Measurements from ENCODE around the gene DAP. TPM values are rescaled to one million over a fixed set of nuclear protein-coding genes. Genes with fewer than 3 reads are reported as not detected.

DAP gene
- total and polyA plus RNA-seq, 2 experiments from 2014 or later, result 30.0 to 105 TPM

- no peak for TF ChIP-seq CTCF (IDR thresholded peaks at IDR 0.05; ENCODE audit: low read depth, low read length)
- Histone ChIP-seq H3K27ac (no peak overlapping the region), H3K36me3 (no peaks in the 10 kb centered on the region), H3K27me3 (no peaks in the 10 kb centered on the region), H3K4me1 (ENCODE audit: low read depth) (peaks cover 7% of the 10 kb centered on the region), H3K4me3 (no peak overlapping the region), H3K9me3 (ENCODE audit: low read depth) (no peaks in the 10 kb centered on the region)
- no peak for DNase-seq (ENCODE audit: low read depth in 1 of 2, low spot score in 1 of 2)
These were observed 85.8 kb downstream of the DAP start for GRCh38 chr5:10675177-10675700.

- H3K9me3 ChIP-seq (ENCODE audit: low read depth), result no peaks in the 10 kb centered on the region
- H3K4me1 ChIP-seq (ENCODE audit: low read depth), result peaks cover 7% of the 10 kb centered on the region
- H3K36me3 ChIP-seq, result no peaks in the 10 kb centered on the region
- H3K4me3 ChIP-seq, result no peak overlapping the region
- TF ChIP-seq CTCF (IDR thresholded peaks at IDR 0.05; ENCODE audit: low read depth, low read length), result no peak
- H3K27me3 ChIP-seq, result no peaks in the 10 kb centered on the region
- no peak overlapping the region for H3K27ac ChIP-seq
- DNase-seq (ENCODE audit: low read depth in 1 of 2, low spot score in 1 of 2), result no peak
These were observed 86.5 kb downstream of the DAP start for GRCh38 chr5:10674582-10674981.

- no peak for DNase-seq (ENCODE audit: low read depth in 1 of 2, low spot score in 1 of 2)
- no peak overlapping the region for H3K4me3 ChIP-seq
- no peak overlapping the region for H3K27ac ChIP-seq
These were observed 86.9 kb downstream of the DAP start for GRCh38 chr5:10674096-10674495.

GRCh38 chr5:10673407-10673806, 87.6 kb downstream of the DAP start:
- no peak overlapping the region for H3K27ac ChIP-seq
- H3K4me1 ChIP-seq (ENCODE audit: low read depth), result peaks cover 7% of the 10 kb centered on the region
- no peak overlapping the region for H3K4me3 ChIP-seq
- no peaks in the 10 kb centered on the region for H3K27me3 ChIP-seq
- no peak for TF ChIP-seq CTCF (IDR thresholded peaks at IDR 0.05; ENCODE audit: low read depth, low read length)
- no peak for DNase-seq (ENCODE audit: low read depth in 1 of 2, low spot score in 1 of 2)
- no peaks in the 10 kb centered on the region for H3K36me3 ChIP-seq
- no peaks in the 10 kb centered on the region for H3K9me3 ChIP-seq (ENCODE audit: low read depth)

More at GRCh38 chr5:10674096-10674495, 86.9 kb downstream of the DAP start:
- TF ChIP-seq CTCF (IDR thresholded peaks at IDR 0.05; ENCODE audit: low read depth, low read length), result no peak
- Histone ChIP-seq H3K36me3 (no peaks in the 10 kb centered on the region), H3K4me1 (ENCODE audit: low read depth) (peaks cover 7% of the 10 kb centered on the region), H3K27me3 (no peaks in the 10 kb centered on the region), H3K9me3 (ENCODE audit: low read depth) (no peaks in the 10 kb centered on the region)

- no peaks in the 10 kb centered on the region for H3K9me3 ChIP-seq (ENCODE audit: low read depth)
- no peak for DNase-seq (ENCODE audit: low read depth in 1 of 2, low spot score in 1 of 2)
- TF ChIP-seq CTCF (IDR thresholded peaks at IDR 0.05; ENCODE audit: low read depth, low read length), result no peak
These were observed 88.0 kb downstream of the DAP start for GRCh38 chr5:10673017-10673389.

More at GRCh38 chr5:10673017-10673389, 88.0 kb downstream of the DAP start:
- Histone ChIP-seq H3K4me1 (ENCODE audit: low read depth) (peaks cover 7% of the 10 kb centered on the region), H3K36me3 (no peaks in the 10 kb centered on the region), H3K27me3 (no peaks in the 10 kb centered on the region), H3K4me3 (no peak overlapping the region), H3K27ac (no peak overlapping the region)

Measured in cardiac muscle cell (in vitro differentiated cells and primary cell).